NCI-H1930 (cell line): ENCODE data around the gene EEIG1.

ENCODE experiments used
- DNase-seq, 2 experiments: peaks; one replicate each; lab custom pipeline; 2025; lab: John Stamatoyannopoulos, UW

The EEIG1 gene

DNA sequence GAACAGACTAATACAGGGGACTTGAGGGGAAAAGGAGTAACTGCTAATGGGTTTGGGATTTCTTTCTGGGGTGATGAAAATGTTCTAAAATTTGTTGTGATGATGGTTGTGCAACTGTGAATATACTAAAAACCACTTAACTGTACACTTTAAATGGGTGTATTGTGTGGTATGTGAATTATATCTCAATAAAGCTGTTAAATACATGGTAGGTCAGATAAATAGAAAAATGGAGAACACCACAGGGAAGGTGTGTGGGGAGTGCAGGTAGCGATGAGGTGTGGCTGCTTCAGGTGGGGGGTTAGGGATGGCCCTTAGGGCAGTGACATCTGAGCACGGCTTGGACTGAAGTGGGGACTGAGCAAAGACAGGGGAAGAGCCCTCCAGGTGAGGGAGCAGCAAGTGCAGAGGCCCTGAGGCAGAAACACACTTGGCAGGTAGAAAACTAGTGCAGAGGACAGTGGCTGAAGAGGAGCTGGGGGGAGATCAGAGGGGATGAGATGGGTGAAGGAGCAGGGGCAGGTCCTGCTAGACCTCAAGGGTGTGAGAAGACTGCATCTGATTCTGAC is 20.9 kb downstream of the EEIG1 start:
- DNase-seq: no peak

DNA sequence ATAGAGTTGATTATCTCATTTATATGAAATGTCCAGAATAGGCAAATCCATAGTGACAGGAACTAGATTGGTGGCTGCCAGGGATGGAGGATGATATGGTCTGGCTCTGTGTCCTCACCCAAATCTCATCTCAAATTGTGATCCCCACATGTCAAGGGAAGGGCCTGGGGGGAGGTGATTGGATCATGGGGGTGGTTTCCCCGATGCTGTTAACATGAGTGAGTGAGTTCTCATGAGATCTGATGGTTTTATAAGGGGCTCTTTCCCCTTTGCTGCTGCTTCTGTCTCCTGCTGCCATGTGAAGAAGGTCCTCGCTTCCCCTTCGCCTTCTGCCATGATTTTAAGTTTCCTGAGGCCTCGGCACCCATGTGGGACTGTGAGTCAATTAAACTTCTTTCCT is 21.4 kb downstream of the EEIG1 start:
- no peak for DNase-seq

- DNase-seq: no peak
Measured at GRCh38 chr9:127958728-127959127, 22.1 kb downstream of the EEIG1 start.

DNA sequence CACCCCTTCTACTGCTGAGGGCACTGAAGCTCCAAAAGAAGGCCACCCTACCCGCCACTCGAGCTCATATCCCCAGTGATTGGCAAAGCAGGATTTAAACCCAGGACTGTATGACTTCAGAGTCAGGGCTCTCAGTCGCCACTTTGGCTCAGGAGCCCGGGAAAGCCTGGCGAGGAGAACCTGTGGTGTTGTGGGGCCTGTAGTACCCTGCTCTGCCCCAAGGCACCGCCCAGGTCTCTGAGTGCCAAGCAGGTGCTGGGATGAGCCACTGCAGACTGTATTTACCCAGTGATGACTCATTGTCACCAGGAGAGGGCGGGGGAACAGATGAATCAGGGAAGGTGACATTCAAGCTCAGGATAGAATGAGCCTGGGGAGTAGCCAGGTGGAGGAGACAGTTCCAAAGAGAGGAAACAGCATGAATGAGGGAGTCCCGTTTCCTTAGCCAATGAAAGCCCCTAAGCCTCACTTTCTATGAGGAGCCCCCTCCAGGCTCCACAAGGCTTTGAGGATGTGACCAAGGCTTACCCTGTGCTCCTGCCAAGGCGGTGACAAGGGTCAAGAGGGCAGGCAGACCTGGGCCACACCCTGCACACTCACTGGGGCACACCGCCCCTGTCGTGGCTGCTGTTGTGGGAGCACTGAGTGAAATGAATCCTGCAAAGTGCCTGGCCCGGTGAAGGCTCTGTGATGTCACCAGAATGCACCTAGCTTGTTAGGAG is 25.3 kb downstream of the EEIG1 start:
- peak; percentile 44 to 73 for DNase-seq

DNA sequence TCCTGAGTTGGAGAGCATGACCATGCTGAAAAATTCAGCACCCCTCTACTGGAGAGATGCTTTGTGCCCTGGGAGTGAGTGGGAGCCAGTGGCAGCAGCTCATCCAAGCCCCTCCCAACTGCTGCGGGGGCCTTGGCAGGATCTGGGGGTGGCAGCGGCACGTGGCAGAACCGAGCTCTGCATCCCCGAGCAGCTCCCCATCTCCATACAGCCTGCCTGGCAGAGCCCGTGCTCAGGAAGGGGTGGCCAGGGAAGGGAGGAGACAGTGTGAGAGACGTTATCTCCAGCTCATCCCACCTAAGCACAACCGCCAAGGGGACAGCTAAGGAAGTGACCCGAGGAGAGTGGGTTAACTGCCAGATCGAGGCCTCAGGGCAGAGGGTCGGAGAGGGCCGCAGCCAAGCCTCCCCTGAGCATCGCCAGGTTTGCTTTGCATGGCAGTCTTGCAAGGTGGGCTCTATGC is 25.9 kb downstream of the EEIG1 start:
- DNase-seq: no peak

GRCh38 chr9:127953768-127954505 is 26.9 kb downstream of the EEIG1 start:
- DNase-seq: no peak

GRCh38 chr9:127953154-127953553 is 27.6 kb downstream of the EEIG1 start:
- no peak for DNase-seq

DNA sequence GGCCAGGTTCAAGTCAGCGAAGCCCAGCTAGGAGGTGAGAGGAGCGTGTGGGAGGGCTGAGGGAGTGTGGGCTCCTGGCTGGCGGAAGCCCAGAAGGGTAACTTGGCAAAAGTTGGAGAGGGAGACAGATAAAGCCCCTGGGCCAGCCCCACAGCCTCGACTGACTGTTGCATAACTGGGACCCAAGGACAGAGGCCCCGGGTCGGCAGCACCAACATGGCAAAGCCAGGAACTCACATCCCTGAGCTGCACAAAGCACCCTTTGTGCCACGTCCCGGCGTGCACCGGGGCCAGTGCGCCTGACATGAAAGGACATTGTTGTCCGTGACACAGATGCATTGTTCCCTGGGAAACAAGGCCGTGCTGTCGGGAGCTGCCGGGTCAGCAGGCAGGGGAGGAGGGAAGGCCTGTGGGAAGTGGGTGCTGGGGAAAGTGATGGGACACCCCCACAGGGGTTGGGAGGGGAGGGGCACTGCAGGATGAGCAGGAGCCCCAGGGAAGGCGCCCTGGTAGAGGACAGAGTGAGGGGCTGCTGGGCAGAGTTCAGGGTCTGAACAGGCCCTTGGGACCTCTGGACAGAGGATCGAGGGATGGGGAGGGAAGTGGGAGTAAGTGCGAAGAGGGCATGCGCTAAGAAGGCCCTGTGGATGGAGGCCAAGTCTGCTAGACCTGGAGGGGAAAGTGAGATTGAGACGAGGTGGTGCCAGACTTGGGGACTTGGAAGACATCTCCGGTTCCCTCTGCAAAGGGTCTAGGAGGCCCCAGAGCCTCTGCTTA is 30.1 kb downstream of the EEIG1 start:
- no peak for DNase-seq

DNA sequence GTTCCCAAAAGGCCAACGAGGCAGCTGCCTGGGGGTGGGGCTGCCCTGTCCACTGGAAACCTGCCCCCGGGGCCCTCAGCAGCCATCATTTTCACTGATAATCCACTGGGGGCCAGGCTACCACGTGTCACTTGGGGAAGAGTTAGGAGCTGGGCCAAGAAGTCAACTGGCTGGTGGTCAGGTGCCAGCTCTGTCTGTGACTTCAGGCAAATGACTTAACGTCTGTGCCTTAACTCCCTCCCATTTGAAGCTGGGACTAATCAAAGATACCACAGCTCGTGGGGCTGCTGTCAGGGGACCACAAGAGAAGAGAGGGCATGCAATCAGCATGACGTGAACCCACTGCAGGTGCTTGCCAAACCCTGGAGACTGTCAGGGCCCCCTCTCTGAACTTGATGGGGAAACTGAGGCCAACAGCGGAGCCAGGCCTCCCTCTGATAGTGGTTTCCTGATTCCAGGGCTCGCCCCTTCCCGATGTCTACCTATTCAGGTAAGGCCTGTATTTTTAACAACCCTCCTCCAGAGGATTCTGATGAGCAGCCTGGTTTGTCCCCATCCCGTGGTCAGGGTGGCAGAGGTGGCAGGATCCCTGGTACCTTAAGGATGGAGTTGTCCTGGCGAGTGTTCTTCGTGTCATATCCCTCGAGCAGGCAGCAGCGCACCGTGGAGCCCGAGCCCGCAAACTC is 30.8 kb downstream of the EEIG1 start:
- DNase-seq: no peak

DNA sequence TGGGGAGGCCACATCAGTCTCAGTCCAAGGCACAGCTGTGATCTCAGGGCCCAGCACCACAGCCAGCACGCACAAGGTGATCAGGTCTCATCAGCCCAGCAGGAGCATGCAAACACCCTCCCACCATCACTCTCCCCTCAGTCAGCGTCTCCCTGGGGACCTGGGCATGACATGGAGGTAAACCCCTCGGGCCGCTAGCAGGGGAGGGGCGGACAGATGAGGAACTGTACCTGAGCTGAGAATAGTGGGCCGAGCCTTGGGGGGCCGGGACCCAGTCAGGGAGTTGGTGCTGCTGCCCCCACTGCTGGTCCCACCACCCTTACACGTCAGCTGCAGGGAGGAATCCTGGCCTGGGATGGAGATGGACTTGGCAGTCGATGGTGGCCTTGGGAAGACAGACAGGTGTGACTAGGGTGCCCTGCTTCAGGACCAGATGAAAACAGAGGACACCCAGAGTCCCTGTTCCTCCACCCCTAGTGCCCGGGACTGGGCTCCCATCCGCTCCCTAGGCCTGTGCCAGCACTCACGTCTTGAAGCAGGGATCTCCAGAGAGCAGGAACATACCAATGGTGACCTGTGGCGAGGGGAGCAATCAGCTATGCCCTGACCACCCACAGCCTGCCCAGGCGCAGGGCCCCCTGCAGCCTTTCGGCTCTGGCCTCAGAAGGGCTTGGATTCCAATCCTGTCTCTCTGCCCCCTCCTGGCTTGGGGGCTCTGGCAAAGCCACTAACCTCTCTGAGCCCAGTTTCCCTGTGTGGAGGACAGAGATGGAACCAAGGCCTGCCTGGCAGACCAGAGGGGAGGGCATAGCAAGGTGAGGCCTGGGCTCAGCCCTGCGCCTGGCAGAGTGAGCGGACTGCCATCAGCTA is 32.7 kb downstream of the EEIG1 start:
- DNase-seq: no peak

GRCh38 chr9:127946728-127947127 is 34.1 kb downstream of the EEIG1 start:
- no peak for DNase-seq

DNA sequence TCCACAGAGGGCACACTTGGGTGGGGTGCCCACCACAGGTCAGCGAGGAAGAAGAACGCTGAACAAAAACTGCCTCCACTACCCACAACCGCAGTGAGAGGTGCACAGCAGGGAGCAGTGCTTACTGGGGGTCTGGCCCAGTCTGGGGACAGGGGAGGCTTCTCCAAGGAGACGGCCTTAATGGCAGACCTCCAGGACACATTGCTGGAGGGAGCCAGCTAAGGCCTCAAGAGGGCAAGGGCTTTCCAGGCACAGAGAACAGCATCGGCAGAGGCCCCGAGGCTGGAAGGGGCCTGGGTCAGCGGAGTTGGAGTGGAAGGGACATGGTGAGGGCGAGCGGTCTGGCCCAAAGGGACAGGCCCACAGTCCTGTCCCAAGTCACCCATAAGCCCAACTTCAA is 34.8 kb downstream of the EEIG1 start:
- DNase-seq: no peak

- no peak for DNase-seq
Measured at GRCh38 chr9:127945338-127945737, 35.5 kb downstream of the EEIG1 start.

DNA sequence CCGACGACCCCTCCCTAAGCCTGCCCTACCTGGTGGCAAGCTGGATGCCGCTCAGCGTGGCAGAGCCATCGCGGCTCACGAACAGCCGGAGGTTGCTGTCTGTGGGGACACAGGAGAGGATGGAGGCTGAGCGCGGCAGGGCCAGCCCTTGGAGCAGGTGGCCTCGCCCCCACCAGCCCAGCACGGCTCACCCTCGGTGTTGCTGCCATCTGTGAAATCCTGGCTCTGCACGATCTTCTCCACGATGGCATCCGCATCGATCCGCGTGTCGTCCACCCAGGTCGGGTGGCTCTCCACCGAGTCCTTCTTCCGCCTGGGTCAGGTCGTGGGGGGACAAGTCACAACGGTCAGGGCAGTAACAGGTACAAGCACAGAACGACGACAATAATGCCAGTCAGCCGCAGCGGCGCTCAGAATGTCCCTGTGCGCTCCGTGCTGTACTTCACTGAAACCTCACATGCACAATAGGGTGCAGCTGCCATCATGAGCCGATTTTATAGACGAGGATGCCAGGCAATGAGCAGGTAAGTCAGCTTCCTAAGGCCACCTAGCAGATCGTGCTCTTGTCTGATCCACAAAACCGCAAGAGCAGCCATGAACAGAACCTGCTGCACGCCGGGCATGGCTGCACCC is 36.1 kb downstream of the EEIG1 start:
- DNase-seq: no peak

DNA sequence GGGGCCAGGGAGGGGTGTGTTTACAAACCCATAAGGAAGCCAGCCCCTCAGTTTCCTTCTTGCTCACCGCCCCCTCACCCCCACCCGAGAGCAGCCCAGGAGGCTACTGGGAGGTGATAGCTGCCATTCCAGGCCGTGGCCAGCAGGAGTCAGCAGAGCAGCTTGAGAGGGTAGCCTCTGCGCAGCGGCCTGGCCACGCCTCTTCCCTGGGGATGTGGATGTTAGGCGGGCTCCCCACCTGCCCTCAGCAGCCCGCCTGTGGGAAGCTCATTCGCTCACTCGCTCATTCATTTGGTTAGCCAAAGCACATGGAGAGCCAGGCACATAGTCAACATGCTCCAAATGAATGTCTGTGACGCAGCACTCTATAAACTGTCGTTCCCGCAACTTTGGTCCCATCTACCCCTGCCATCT is 37.1 kb downstream of the EEIG1 start:
- DNase-seq: peak; percentile 40 to 67

GRCh38 chr9:127943011-127943662 is 37.7 kb downstream of the EEIG1 start:
- DNase-seq: no peak

GRCh38 chr9:127942216-127943010 is 38.4 kb downstream of the EEIG1 start:
- peak; percentile 16 to 43 for DNase-seq

GRCh38 chr9:127941961-127942215 is 38.9 kb downstream of the EEIG1 start:
- no peak for DNase-seq
